ENCODE results near the gene ITPR2. TPM values are rescaled to one million over a fixed set of nuclear protein-coding genes. Genes with fewer than 3 reads are reported as not detected.

ITPR2 gene
- total RNA-seq, 2 experiments from 2014 or later = 28.8 to 29.9 TPM

DNA sequence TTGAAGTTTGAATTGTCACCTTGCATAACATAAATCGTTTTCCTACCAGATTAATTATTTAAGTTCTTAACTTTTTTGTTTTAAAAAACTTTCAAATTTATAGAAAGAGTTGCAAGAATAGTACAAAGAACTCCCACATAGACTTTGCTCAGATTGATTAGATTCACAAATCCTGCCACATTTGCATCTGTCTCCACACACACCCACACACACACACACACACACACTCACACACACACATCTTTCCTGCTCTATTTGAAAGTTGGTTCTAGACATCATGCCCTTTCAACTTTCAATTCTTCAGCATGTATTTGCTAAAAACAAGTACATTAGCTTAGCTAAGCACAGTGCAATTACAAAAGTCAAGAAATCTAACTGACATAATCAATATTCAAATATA, 184.0 kb downstream of the ITPR2 start:
- ChIA-PET POLR2A (no interaction called here), CTCF (no interaction called here)
- Mint-ChIP-seq H3K36me3 (ENCODE audit: low read depth) (peaks cover 87% of the 10 kb centered on the region), H3K27ac (no peak overlapping the region), H3K4me1 (ENCODE audit: low read depth) (no peaks in the 10 kb centered on the region), H3K27me3 (no peaks in the 10 kb centered on the region), H3K9me3 (no peaks in the 10 kb centered on the region), H3K4me3 (no peak overlapping the region)
- DNase-seq (no peak), ATAC-seq (ENCODE audit: poor library complexity) (no peak)
- intact Hi-C loops (cut with DNase I, micrococcal nuclease) = no loop called here
- Histone ChIP-seq H3K27ac (ENCODE audit: low read depth in 1 of 2, low read length in 2 of 2) (no peak overlapping the region), H3K9me3 (ENCODE audit: control insufficient read depth in 1 of 2, insufficient read depth in 1 of 2, low read length in 2 of 2) (peaks cover 0 to 5% of the 10 kb centered on the region in 2 experiments), H3K4me3 (ENCODE audit: low read length) (no peak overlapping the region), H3K4me1 (ENCODE audit: insufficient read depth, low read length) (no peaks in the 10 kb centered on the region), H3K36me3 (ENCODE audit: insufficient read depth, low read length) (peaks cover 13% of the 10 kb centered on the region), H3K27me3 (ENCODE audit: control insufficient read depth in 1 of 2, insufficient read depth in 2 of 2, low read length in 2 of 2) (no peaks in the 10 kb centered on the region)
- TF ChIP-seq, protein P1, sequence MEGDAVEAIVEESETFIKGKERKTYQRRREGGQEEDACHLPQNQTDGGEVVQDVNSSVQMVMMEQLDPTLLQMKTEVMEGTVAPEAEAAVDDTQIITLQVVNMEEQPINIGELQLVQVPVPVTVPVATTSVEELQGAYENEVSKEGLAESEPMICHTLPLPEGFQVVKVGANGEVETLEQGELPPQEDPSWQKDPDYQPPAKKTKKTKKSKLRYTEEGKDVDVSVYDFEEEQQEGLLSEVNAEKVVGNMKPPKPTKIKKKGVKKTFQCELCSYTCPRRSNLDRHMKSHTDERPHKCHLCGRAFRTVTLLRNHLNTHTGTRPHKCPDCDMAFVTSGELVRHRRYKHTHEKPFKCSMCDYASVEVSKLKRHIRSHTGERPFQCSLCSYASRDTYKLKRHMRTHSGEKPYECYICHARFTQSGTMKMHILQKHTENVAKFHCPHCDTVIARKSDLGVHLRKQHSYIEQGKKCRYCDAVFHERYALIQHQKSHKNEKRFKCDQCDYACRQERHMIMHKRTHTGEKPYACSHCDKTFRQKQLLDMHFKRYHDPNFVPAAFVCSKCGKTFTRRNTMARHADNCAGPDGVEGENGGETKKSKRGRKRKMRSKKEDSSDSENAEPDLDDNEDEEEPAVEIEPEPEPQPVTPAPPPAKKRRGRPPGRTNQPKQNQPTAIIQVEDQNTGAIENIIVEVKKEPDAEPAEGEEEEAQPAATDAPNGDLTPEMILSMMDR (IDR thresholded peaks at IDR 0.05) = no peak

GRCh38 chr12:26648584-26648983, 184.4 kb downstream of the ITPR2 start:
- POLR2A ChIA-PET = no interaction called here
- Mint-ChIP-seq H3K27ac (no peak overlapping the region), H3K27me3 (no peaks in the 10 kb centered on the region), H3K4me3 (no peak overlapping the region), H3K9me3 (no peaks in the 10 kb centered on the region), H3K36me3 (ENCODE audit: low read depth) (peaks cover 86% of the 10 kb centered on the region), H3K4me1 (ENCODE audit: low read depth) (no peaks in the 10 kb centered on the region)
- CTCF ChIA-PET = no interaction called here
- intact Hi-C loops (cut with DNase I, micrococcal nuclease) = no loop called here
- TF ChIP-seq, protein P1 (IDR thresholded peaks at IDR 0.05) = no peak
- no peak for DNase-seq
- no peaks in the 10 kb centered on the region for H3K27me3 ChIP-seq (ENCODE audit: control insufficient read depth in 1 of 2, insufficient read depth in 2 of 2, low read length in 2 of 2)
- no peak overlapping the region for H3K27ac ChIP-seq (ENCODE audit: low read depth in 1 of 2, low read length in 2 of 2)
- H3K36me3 ChIP-seq (ENCODE audit: insufficient read depth, low read length) = peaks cover 13% of the 10 kb centered on the region
- peaks cover 0 to 5% of the 10 kb centered on the region in 2 experiments for H3K9me3 ChIP-seq (ENCODE audit: control insufficient read depth in 1 of 2, insufficient read depth in 1 of 2, low read length in 2 of 2)
- no peak for ATAC-seq (ENCODE audit: poor library complexity)
- no peak overlapping the region for H3K4me3 ChIP-seq (ENCODE audit: low read length)
- no peaks in the 10 kb centered on the region for H3K4me1 ChIP-seq (ENCODE audit: insufficient read depth, low read length)

GRCh38 chr12:26648066-26648465, 184.9 kb downstream of the ITPR2 start:
- ATAC-seq (ENCODE audit: poor library complexity) = no peak
- no peak overlapping the region for H3K27ac Mint-ChIP-seq
- POLR2A ChIA-PET = no interaction called here
- H3K36me3 Mint-ChIP-seq (ENCODE audit: low read depth) = peaks cover 86% of the 10 kb centered on the region
- TF ChIP-seq, protein P1 (IDR thresholded peaks at IDR 0.05) = no peak
- CTCF ChIA-PET = no interaction called here
- H3K9me3 ChIP-seq (ENCODE audit: control insufficient read depth in 1 of 2, insufficient read depth in 1 of 2, low read length in 2 of 2) = peaks cover 0 to 5% of the 10 kb centered on the region in 2 experiments
- no peak overlapping the region for H3K27ac ChIP-seq (ENCODE audit: low read depth in 1 of 2, low read length in 2 of 2)
- DNase-seq = no peak
- no peaks in the 10 kb centered on the region for H3K4me1 ChIP-seq (ENCODE audit: insufficient read depth, low read length)
- no peaks in the 10 kb centered on the region for H3K4me1 Mint-ChIP-seq (ENCODE audit: low read depth)
- no peaks in the 10 kb centered on the region for H3K9me3 Mint-ChIP-seq
- peaks cover 11% of the 10 kb centered on the region for H3K36me3 ChIP-seq (ENCODE audit: insufficient read depth, low read length)
- H3K27me3 ChIP-seq (ENCODE audit: control insufficient read depth in 1 of 2, insufficient read depth in 2 of 2, low read length in 2 of 2) = no peaks in the 10 kb centered on the region
- intact Hi-C loops (cut with DNase I, micrococcal nuclease) = no loop called here
- H3K27me3 Mint-ChIP-seq = no peaks in the 10 kb centered on the region
- no peak overlapping the region for H3K4me3 Mint-ChIP-seq
- H3K4me3 ChIP-seq (ENCODE audit: low read length) = no peak overlapping the region
